ENCODE data around the gene ECSCR.
A peak's percentile ranks its signal among the peaks of the same experiment; 100 is the strongest.
"Not testable (repeated sequence)": the region's sequence is repeated elsewhere in the genome, so short reads cannot be mapped to it uniquely, and the experiment has no call there.

ECSCR gene

DNA sequence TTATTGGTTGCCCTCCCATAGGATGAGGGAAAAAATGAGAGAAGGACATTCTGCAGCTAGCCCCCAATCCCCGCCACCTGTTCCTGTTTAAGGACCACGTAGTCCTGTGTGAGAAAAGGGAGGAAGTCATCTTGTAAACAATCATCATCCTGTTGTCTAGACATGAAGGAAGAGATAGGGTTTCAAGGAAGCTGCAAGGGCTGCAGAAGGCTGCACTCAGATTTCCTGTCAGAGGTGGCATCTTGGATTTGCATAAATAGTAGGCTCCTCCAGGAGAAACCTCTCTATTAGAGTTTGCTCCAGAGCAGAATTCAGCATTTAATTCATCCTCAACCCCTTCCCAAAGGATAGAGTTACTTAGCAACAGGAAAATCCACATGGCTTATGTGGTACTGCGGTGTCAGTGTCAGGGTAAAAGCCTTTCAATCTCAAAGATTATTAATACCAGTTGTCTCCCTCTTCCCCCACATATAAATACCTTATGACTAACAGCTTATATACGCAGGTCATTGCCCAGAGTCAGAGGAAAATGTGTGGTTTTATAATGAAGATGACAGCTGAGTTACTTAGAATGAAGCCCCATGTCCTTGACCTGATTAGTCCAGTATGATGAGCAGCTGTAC, 18.6 kb downstream of the ECSCR start:
- peaks cover 21% of the 10 kb centered on the region for H3K4me1 ChIP-seq (ENCODE audit: control insufficient read depth, insufficient read depth, low read length, unreplicated experiment)
- no peak overlapping the region for H3K4me3 ChIP-seq (ENCODE audit: low read depth, low read length)
- H3K36me3 ChIP-seq (ENCODE audit: insufficient read depth, low read length) = no peaks in the 10 kb centered on the region
- no peaks in the 10 kb centered on the region for H3K79me2 ChIP-seq (ENCODE audit: control insufficient read depth, insufficient read depth, low read length, unreplicated experiment)
- H3K27ac ChIP-seq (ENCODE audit: low read depth, low read length) = peak overlapping the region; percentile 4; the same call in 1 of the 2 replicates
- H2AFZ ChIP-seq (ENCODE audit: low read length, unreplicated experiment) = no peak overlapping the region
- H3K27me3 ChIP-seq (ENCODE audit: insufficient read depth, low read length) = no peaks in the 10 kb centered on the region

DNA sequence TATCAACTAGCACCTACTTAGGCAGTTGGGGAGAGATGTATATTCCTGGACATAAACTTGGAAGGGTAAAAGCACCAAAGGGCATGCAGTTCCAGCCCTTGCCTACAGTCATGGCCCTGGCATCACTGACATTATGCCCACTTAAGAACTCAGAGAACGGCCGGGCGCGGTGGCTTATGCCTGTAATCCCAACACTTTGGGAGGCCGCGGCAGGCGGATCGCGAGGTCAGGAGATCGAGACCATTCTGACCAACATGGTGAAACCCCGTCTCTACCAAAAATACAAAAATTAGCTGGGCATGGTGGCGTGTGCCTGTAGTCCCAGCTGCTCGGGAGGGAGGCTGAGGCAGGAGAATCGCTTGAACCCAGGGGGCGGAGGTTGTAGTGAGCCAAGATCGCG, 22.1 kb downstream of the ECSCR start:
- not testable (repeated sequence) for H2AFZ ChIP-seq (ENCODE audit: low read length, unreplicated experiment); H3K27ac ChIP-seq (ENCODE audit: low read depth, low read length); H3K27me3 ChIP-seq (ENCODE audit: insufficient read depth, low read length); H3K36me3 ChIP-seq (ENCODE audit: insufficient read depth, low read length); H3K79me2 ChIP-seq (ENCODE audit: control insufficient read depth, insufficient read depth, low read length, unreplicated experiment); H3K4me3 ChIP-seq (ENCODE audit: low read depth, low read length)
- peaks cover 21% of the 10 kb centered on the region for H3K4me1 ChIP-seq (ENCODE audit: control insufficient read depth, insufficient read depth, low read length, unreplicated experiment)

DNA sequence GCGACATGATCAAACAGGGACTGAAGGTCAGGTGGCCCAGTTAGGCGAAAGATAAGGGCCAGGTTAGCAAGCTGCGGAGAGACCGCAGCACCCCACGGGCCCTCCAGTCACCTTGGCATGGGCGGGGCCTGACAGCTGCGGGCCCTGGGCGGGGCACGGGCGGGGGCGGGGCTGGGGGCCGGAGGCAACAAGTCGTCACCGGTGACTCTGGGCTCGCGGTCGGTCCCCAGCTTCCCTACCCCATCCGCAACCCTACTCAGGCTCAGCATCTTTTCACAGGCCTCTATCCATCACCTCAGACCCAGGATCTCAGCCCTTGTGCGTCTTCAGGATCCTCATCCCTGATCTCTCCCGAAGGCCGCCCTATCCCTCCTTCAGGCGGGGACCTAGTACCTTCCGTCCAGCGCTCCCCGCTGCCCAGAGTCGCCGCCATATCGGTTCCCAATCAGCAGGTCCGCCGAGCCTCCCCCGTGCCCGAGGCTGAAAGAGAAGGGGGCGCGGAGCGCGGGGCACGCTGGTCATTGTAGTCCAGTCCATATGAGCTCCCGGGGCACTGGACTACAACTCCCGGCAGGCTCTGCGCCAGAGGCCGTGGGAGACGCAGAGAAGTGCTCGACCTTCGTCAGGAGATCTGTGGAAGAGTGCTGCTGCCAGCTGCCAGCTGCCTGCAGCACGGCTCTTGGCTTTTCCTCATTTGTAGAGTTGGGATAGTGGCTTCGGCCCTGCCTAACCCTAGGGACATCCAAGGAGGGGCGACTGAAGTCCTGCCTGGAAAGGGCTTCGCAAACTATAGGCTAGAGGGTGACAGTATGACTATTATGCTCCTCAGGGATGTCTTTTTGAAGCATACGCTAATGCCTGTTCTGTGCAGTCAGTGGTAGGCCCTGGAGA, 23.3 kb downstream of the ECSCR start, which contains the start of gene DNAJC18:
TSS of gene DNAJC18 (minus strand) at position 513 of the 891 bp plus-strand sequence. CDS start at position 433, 80 bp downstream.
- H3K4me3 ChIP-seq (ENCODE audit: low read depth, low read length) = peak within 1 kb of the TSS; percentile 93
- H3K79me2 ChIP-seq (ENCODE audit: control insufficient read depth, insufficient read depth, low read length, unreplicated experiment) = peaks cover 5% of the 10 kb centered on the region
- H3K4me1 ChIP-seq (ENCODE audit: control insufficient read depth, insufficient read depth, low read length, unreplicated experiment) = peaks cover 20% of the 10 kb centered on the region
- no peaks in the 10 kb centered on the region for H3K27me3 ChIP-seq (ENCODE audit: insufficient read depth, low read length)
- H3K36me3 ChIP-seq (ENCODE audit: insufficient read depth, low read length) = peaks cover 2% of the 10 kb centered on the region; the same call in 1 of the 2 replicates
- H2AFZ ChIP-seq (ENCODE audit: low read length, unreplicated experiment) = peak within 1 kb of the TSS; percentile 99
- H3K27ac ChIP-seq (ENCODE audit: low read depth, low read length) = peak within 1 kb of the TSS; percentile 82

DNA sequence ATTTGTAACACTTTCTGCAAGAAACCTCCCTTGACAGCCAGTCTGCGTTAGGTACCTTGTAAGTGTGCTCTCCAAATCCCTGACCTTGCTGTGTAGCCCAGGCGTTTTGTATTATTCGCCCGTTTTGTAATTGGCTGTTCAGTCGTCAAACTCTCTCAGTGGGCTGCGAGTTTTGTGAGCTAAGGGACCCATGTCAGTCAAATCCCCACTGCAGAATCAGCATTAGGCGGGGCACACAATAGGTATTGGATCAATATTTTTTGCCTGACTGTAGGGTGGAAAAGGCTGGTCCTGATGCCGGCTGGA, 23.9 kb downstream of the ECSCR start:
- Histone ChIP-seq H3K27me3 (ENCODE audit: insufficient read depth, low read length) (no peaks in the 10 kb centered on the region), H3K79me2 (ENCODE audit: control insufficient read depth, insufficient read depth, low read length, unreplicated experiment) (peaks cover 5% of the 10 kb centered on the region), H3K4me1 (ENCODE audit: control insufficient read depth, insufficient read depth, low read length, unreplicated experiment) (peaks cover 14% of the 10 kb centered on the region), H3K4me3 (ENCODE audit: low read depth, low read length) (peak overlapping the region; percentile 93), H3K36me3 (ENCODE audit: insufficient read depth, low read length) (peaks cover 2% of the 10 kb centered on the region; the same call in 1 of the 2 replicates), H2AFZ (ENCODE audit: low read length, unreplicated experiment) (peak overlapping the region; percentile 85), H3K27ac (ENCODE audit: low read depth, low read length) (no peak overlapping the region)

DNA sequence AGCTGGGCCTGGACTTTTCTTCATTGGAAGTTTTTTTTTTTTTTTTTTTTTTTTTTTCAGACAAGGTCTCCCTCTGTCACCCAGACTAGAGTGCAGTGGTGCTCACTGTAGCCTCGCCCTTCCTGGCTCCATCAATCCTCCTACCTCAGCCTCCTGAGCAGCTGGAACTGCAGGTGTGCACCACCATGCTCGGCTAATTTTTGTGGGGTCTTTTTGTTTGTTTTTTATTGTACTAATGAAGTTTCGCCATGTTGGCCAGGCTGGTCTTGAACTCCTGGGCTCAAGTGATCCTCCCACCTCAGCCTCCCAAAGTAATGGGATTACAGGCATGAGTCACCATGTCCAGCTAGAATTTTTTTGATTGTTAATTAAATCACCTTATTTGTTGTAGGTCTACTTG, 26.9 kb downstream of the ECSCR start:
- H3K4me1 ChIP-seq (ENCODE audit: control insufficient read depth, insufficient read depth, low read length, unreplicated experiment) = peaks cover 10% of the 10 kb centered on the region
- no peaks in the 10 kb centered on the region for H3K27me3 ChIP-seq (ENCODE audit: insufficient read depth, low read length)
- peaks cover 5% of the 10 kb centered on the region for H3K79me2 ChIP-seq (ENCODE audit: control insufficient read depth, insufficient read depth, low read length, unreplicated experiment)
- no peak overlapping the region for H2AFZ ChIP-seq (ENCODE audit: low read length, unreplicated experiment)
- no peak overlapping the region for H3K27ac ChIP-seq (ENCODE audit: low read depth, low read length)
- peaks cover 4% of the 10 kb centered on the region; the same call in 1 of the 2 replicates for H3K36me3 ChIP-seq (ENCODE audit: insufficient read depth, low read length)
- H3K4me3 ChIP-seq (ENCODE audit: low read depth, low read length) = no peak overlapping the region

DNA sequence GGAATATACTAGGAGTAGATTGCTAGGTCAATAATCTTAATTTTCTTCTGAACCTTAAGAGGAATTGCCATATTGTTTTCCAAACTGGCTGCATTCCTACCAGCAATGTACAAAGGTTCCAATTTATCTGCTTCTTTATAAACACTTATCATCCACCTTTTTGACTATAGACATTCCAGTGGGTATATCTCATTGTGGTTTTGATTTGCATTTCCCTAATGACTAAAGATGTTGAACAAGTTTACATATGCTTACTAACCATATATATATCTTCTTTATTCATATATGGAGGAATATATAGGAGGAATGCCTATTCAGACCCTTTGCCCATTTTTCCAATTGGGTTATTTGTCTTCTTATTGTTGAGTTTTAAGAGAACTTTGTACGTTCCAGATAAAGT, 30.8 kb downstream of the ECSCR start:
- Histone ChIP-seq H3K36me3 (ENCODE audit: insufficient read depth, low read length) (peaks cover 4% of the 10 kb centered on the region; the same call in 1 of the 2 replicates), H3K79me2 (ENCODE audit: control insufficient read depth, insufficient read depth, low read length, unreplicated experiment) (no peaks in the 10 kb centered on the region), H3K4me1 (ENCODE audit: control insufficient read depth, insufficient read depth, low read length, unreplicated experiment) (peaks cover 2% of the 10 kb centered on the region), H2AFZ (ENCODE audit: low read length, unreplicated experiment) (no peak overlapping the region), H3K4me3 (ENCODE audit: low read depth, low read length) (no peak overlapping the region), H3K27ac (ENCODE audit: low read depth, low read length) (no peak overlapping the region), H3K27me3 (ENCODE audit: insufficient read depth, low read length) (no peaks in the 10 kb centered on the region)

DNA sequence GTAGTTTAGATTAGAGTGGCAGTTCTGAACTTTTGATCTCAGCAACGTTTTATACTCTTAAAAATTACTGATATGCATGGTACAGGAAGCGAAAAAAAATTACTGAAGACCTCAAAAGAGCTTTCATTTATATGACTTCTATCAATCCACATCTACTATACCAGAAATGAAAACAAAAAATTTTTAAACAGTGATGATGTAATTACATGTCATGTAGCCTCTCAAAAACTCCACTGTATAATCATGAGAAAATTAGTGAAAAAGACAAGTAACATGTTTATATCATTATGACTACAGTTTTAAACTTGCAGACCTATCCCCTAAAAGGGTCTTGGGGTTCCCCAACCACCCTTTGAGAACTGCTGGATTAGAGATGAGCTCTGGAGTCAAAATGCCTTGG, 32.5 kb downstream of the ECSCR start:
- Histone ChIP-seq H3K36me3 (ENCODE audit: insufficient read depth, low read length) (peaks cover 4% of the 10 kb centered on the region; the same call in 1 of the 2 replicates), H3K4me3 (ENCODE audit: low read depth, low read length) (no peak overlapping the region), H3K27ac (ENCODE audit: low read depth, low read length) (no peak overlapping the region), H2AFZ (ENCODE audit: low read length, unreplicated experiment) (no peak overlapping the region), H3K27me3 (ENCODE audit: insufficient read depth, low read length) (no peaks in the 10 kb centered on the region), H3K79me2 (ENCODE audit: control insufficient read depth, insufficient read depth, low read length, unreplicated experiment) (no peaks in the 10 kb centered on the region), H3K4me1 (ENCODE audit: control insufficient read depth, insufficient read depth, low read length, unreplicated experiment) (peaks cover 8% of the 10 kb centered on the region)

DNA sequence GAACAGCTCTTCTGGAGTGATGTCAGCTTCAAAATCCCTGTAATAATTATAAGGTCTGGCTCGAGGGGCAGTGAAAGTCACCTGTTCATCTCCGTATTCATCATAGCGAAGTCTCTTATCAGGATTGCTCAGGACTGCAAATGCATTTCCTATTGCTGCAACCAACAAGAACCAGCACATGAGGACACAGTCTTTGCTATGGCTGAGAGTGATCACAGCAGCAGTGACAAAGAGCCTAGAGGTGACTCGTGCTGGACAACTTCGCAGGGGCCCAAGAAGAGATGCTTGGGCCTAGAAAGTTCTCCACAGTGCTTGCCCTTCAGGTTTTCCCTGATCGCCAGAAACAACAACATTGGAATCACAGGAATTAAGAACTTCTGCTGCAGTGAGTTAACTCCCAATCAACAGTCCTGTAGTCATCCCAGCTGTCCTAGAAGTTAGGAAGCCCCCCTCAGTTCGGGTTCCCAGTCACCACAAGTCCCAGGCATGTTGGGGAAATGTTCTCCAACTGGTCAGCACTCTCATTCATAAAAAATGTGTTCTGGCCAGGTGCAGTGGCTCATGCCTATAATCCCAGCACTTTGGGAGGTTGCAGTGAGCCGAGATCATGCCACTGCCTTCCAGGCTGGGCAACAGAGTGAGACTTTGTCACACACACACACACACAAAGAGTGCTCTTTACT, 36.2 kb downstream of the ECSCR start:
- H3K27me3 ChIP-seq (ENCODE audit: insufficient read depth, low read length) = no peaks in the 10 kb centered on the region
- H3K27ac ChIP-seq (ENCODE audit: low read depth, low read length) = no peak overlapping the region
- peak overlapping the region; percentile 36 for H2AFZ ChIP-seq (ENCODE audit: low read length, unreplicated experiment)
- H3K36me3 ChIP-seq (ENCODE audit: insufficient read depth, low read length) = peaks cover 2% of the 10 kb centered on the region; the same call in 1 of the 2 replicates
- peaks cover 8% of the 10 kb centered on the region for H3K4me1 ChIP-seq (ENCODE audit: control insufficient read depth, insufficient read depth, low read length, unreplicated experiment)
- H3K79me2 ChIP-seq (ENCODE audit: control insufficient read depth, insufficient read depth, low read length, unreplicated experiment) = no peaks in the 10 kb centered on the region
- H3K4me3 ChIP-seq (ENCODE audit: low read depth, low read length) = no peak overlapping the region

DNA sequence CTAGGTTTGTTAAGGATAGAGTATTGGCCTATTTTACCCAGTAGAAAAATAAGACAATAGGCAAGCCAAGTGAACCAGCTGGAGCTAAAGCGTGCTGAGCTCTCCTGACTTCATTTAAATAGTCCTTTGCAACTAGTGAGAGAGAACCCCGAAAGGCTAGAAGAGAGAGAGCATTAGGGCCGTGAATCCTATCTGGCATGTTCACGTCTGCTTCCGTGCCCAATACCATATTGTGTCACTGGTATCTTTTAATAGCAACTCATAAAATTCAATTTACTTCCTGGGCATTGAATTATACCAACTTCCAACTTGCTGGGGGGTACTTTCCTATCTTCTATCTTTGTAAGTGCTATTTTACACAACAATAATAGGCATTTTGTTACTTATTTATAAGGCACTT, 37.0 kb downstream of the ECSCR start:
- H3K36me3 ChIP-seq (ENCODE audit: insufficient read depth, low read length) = no peaks in the 10 kb centered on the region
- no peaks in the 10 kb centered on the region for H3K79me2 ChIP-seq (ENCODE audit: control insufficient read depth, insufficient read depth, low read length, unreplicated experiment)
- peaks cover 8% of the 10 kb centered on the region for H3K4me1 ChIP-seq (ENCODE audit: control insufficient read depth, insufficient read depth, low read length, unreplicated experiment)
- H3K27ac ChIP-seq (ENCODE audit: low read depth, low read length) = no peak overlapping the region
- H2AFZ ChIP-seq (ENCODE audit: low read length, unreplicated experiment) = no peak overlapping the region
- no peaks in the 10 kb centered on the region for H3K27me3 ChIP-seq (ENCODE audit: insufficient read depth, low read length)
- H3K4me3 ChIP-seq (ENCODE audit: low read depth, low read length) = no peak overlapping the region

DNA sequence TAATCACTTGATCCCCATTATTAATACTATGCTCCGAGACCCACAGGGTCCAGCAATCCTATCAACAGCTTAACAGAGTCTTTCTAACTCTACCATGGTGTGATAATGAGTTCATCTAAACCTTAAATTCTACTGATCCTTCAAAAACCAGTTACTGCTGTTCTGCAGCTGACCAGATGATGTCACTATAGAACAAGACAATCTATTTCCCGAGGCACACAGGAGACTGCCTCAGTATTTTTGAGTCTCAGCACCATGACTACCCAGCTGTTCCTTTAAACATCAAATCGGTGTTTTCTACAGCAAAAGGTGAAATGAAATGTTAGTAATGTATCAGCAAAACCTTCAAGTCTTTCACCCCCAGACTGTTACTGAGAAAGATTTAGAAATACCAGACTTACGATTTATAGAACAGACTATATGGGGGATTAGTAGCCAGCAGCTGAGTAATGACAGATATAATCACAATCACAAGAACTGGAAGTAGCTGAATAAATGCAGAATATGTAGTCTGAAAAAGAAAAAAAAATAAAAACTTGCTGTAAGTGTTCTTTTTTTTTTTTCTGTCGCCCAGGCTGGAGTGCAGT, 40.1 kb downstream of the ECSCR start:
- Histone ChIP-seq H3K4me3 (ENCODE audit: low read depth, low read length) (no peak overlapping the region), H3K4me1 (ENCODE audit: control insufficient read depth, insufficient read depth, low read length, unreplicated experiment) (peaks cover 8% of the 10 kb centered on the region), H2AFZ (ENCODE audit: low read length, unreplicated experiment) (no peak overlapping the region), H3K36me3 (ENCODE audit: insufficient read depth, low read length) (no peaks in the 10 kb centered on the region), H3K27me3 (ENCODE audit: insufficient read depth, low read length) (no peaks in the 10 kb centered on the region), H3K27ac (ENCODE audit: low read depth, low read length) (no peak overlapping the region), H3K79me2 (ENCODE audit: control insufficient read depth, insufficient read depth, low read length, unreplicated experiment) (no peaks in the 10 kb centered on the region)

Measured in ACC112 (cell line).